Right hindlimb (tissue), 1 donor: ENCODE results near the gene TSKU.
"Not testable (repeated sequence)": the region's sequence is repeated elsewhere in the genome, so short reads cannot be mapped to it uniquely, and the experiment has no call there.

ENCODE experiments used
- DNase-seq: peaks from one replicate; pipeline ENCODE4 v3.0.0-alpha.2; 2018

Gene TSKU

GRCh38 chr11:76791002-76791770 lies 8.0 kb downstream of the TSKU start:
- DNase-seq = not testable (repeated sequence)

- DNase-seq = no peak
Measured at GRCh38 chr11:76791861-76792260, 8.7 kb downstream of the TSKU start.

GRCh38 chr11:76792505-76793264 lies 9.5 kb downstream of the TSKU start:
- no peak for DNase-seq

GRCh38 chr11:76793391-76794291 lies 10.5 kb downstream of the TSKU start:
- no peak for DNase-seq

- DNase-seq = no peak
Measured at GRCh38 chr11:76794371-76795289, 11.5 kb downstream of the TSKU start.

- no peak for DNase-seq
Measured at GRCh38 chr11:76795290-76795935, 12.3 kb downstream of the TSKU start.

GRCh38 chr11:76795936-76796441 lies 12.8 kb downstream of the TSKU start:
- no peak for DNase-seq

- DNase-seq = no peak
Measured at GRCh38 chr11:76796511-76797198, 13.5 kb downstream of the TSKU start.

- DNase-seq = no peak
Measured at GRCh38 chr11:76797341-76798201, 14.4 kb downstream of the TSKU start.

GRCh38 chr11:76798202-76798581 lies 15.0 kb downstream of the TSKU start:
- no peak for DNase-seq

- no peak for DNase-seq
Measured at GRCh38 chr11:76798671-76799065, 15.5 kb downstream of the TSKU start.

- peak; percentile 90 for DNase-seq
Measured at GRCh38 chr11:76799066-76799804, 16.1 kb downstream of the TSKU start.

GRCh38 chr11:76800466-76801200 lies 17.5 kb downstream of the TSKU start:
- no peak for DNase-seq

GRCh38 chr11:76801225-76801624 lies 18.1 kb downstream of the TSKU start:
- DNase-seq = no peak

GRCh38 chr11:76801736-76802135 lies 18.6 kb downstream of the TSKU start:
- no peak for DNase-seq

- DNase-seq = no peak
Measured at GRCh38 chr11:76802151-76802550, 19.0 kb downstream of the TSKU start.

GRCh38 chr11:76802621-76803020 lies 19.5 kb downstream of the TSKU start:
- no peak for DNase-seq

- no peak for DNase-seq
Measured at GRCh38 chr11:76803023-76803422, 19.9 kb downstream of the TSKU start.
